H1 (cell line): ENCODE results near the gene SLC46A3. TPM values are rescaled to one million over a fixed set of nuclear protein-coding genes. Genes with fewer than 3 reads are reported as not detected.

ENCODE experiments used
- CTCF ChIA-PET: fragments of 300-600 bp; sonication (Branson Sonifier 250); formaldehyde crosslinking; loops from one replicate; lab custom pipeline; 2021; ENCODE audit not compliant: partially characterized antibody; lab: Charles Lee
- POLR2A ChIA-PET: fragments of 300-600 bp; sonication (Branson Sonifier 250); formaldehyde crosslinking; loops from one replicate; lab custom pipeline; 2021; ENCODE audit warnings: inconsistent platforms; ENCODE audit not compliant: partially characterized antibody; lab: Charles Lee
- DNase-seq, 2 experiments: peaks; one replicate each; pipeline versions ENCODE4 v3.0.0 to v3.0.0-alpha.2; 2010 to 2022; ENCODE audit warnings: low spot score in 2 of 2, low read depth in 1 of 2, mixed read lengths in 1 of 2
- FAIRE-seq: peaks from 2 replicates; lab custom pipeline; 2011; peaks lifted over from hg19 to GRCh38; lab: Jason Lieb, UNC
- H2AFZ ChIP-seq: 2 replicates; pipeline ENCODE4 v1.8.1; 2012; ENCODE audit warnings: low read length, inconsistent platforms
- H2AK5ac ChIP-seq: 2 replicates; pipeline ENCODE4 v1.6.1; 2013; ENCODE audit warnings: low read depth, low read length
- H2BK120ac ChIP-seq: replicated peaks from 2 replicates; pipeline ENCODE3; 2013; ENCODE audit warnings: low read depth, low read length, inconsistent platforms
- H2BK12ac ChIP-seq: 2 replicates; pipeline ENCODE4 v1.6.1; 2013; ENCODE audit warnings: low read depth, low read length
- H2BK15ac ChIP-seq: 2 replicates; pipeline ENCODE4 v1.6.1; 2013; ENCODE audit warnings: low read length
- H2BK20ac ChIP-seq: 2 replicates; pipeline ENCODE4 v1.6.1; 2013; ENCODE audit warnings: low read length
- H2BK5ac ChIP-seq: 2 replicates; pipeline ENCODE4 v1.6.1; 2013; ENCODE audit warnings: low read depth, low read length
- H3K14ac ChIP-seq: 2 replicates; pipeline ENCODE4 v1.6.1; 2013; ENCODE audit warnings: inconsistent platforms; ENCODE audit not compliant: insufficient read length
- H3K18ac ChIP-seq: 2 replicates; pipeline ENCODE4 v1.6.1; 2013; ENCODE audit warnings: low read length; ENCODE audit errors: extremely low read depth
- H3K23ac ChIP-seq: 2 replicates; pipeline ENCODE4 v1.6.1; 2013; ENCODE audit warnings: inconsistent platforms; ENCODE audit not compliant: insufficient read length
- H3K23me2 ChIP-seq: 2 replicates; pipeline ENCODE4 v1.6.1; 2013; ENCODE audit warnings: low read depth, low read length
- H3K27ac ChIP-seq: 2 replicates; pipeline ENCODE4 v1.6.1; 2011; ENCODE audit warnings: low read depth, low read length, inconsistent platforms
- H3K27me3 ChIP-seq, 4 experiments: replicated peaks in 1 of 4; 1 replicate in 1 of 4; 2 replicates in 3 of 4; pipeline versions ENCODE4 v1.6.1 to v1.8.1; 2011 to 2013; ENCODE audit warnings: low read length in 3 of 4, mild to moderate bottlenecking in 3 of 4, inconsistent platforms in 2 of 4, mixed read lengths in 2 of 4, moderate library complexity in 1 of 4; ENCODE audit not compliant: control insufficient read depth in 3 of 4, insufficient read depth in 3 of 4; ENCODE audit errors: extremely low read depth in 1 of 4
- H3K36me3 ChIP-seq, 4 experiments: 2 replicates each; pipeline versions ENCODE4 v1.6.1 to v1.8.1; 2011 to 2013; ENCODE audit warnings: mild to moderate bottlenecking in 4 of 4, low read length in 3 of 4, moderate library complexity in 2 of 4, control low read depth in 1 of 4, inconsistent platforms in 1 of 4; ENCODE audit not compliant: insufficient read depth in 4 of 4, control insufficient read depth in 2 of 4
- H3K4ac ChIP-seq: replicated peaks from 2 replicates; pipeline ENCODE3; 2013; ENCODE audit warnings: low read length, low read depth, mixed read lengths, inconsistent platforms; ENCODE audit not compliant: insufficient read length
- H3K4me1 ChIP-seq, 4 experiments: replicated peaks in 1 of 4; 1 replicate in 1 of 4; 2 replicates in 3 of 4; pipeline versions ENCODE4 v1.6.1 to v1.8.1; 2011 to 2013; ENCODE audit warnings: low read length in 3 of 4, inconsistent platforms in 2 of 4, mixed read lengths in 1 of 4; ENCODE audit not compliant: insufficient read depth in 4 of 4, control insufficient read depth in 3 of 4
- H3K4me2 ChIP-seq, 2 experiments: 2 replicates each; pipeline versions ENCODE4 v1.6.1 to v1.8.1; 2011 to 2013; ENCODE audit warnings: low read depth in 2 of 2, low read length in 2 of 2, control low read depth in 1 of 2, inconsistent platforms in 1 of 2, mild to moderate bottlenecking in 1 of 2; ENCODE audit not compliant: insufficient read depth in 1 of 2
- H3K4me3 ChIP-seq, 4 experiments: fragments of 200-600, 300-600 bp in 1 of 4; sonication (generic), shearing (Covaris generic), sonication (Bioruptor Twin) in 1 of 4; 2 replicates each; pipeline versions ENCODE4 v1.5.1 to v1.8.1; 2011 to 2016; ENCODE audit warnings: low read length in 4 of 4, low read depth in 3 of 4, control low read depth in 2 of 4, inconsistent platforms in 2 of 4, mild to moderate bottlenecking in 2 of 4, mixed read lengths in 1 of 4, moderate library complexity in 1 of 4; ENCODE audit not compliant: insufficient read depth in 2 of 4; ENCODE audit errors: extremely low read depth in 1 of 4
- H3K56ac ChIP-seq: replicated peaks from 2 replicates; pipeline ENCODE3; 2013; ENCODE audit warnings: low read depth, mild to moderate bottlenecking, mixed read lengths, low read length, inconsistent platforms; ENCODE audit not compliant: insufficient read length
- H3K79me1 ChIP-seq: 2 replicates; pipeline ENCODE4 v1.6.1; 2013; ENCODE audit warnings: low read depth, low read length, control low read depth
- H3K79me2 ChIP-seq, 2 experiments: 2 replicates each; pipeline versions ENCODE4 v1.6.1 to v1.8.1; 2012 to 2013; ENCODE audit warnings: low read length in 2 of 2, mild to moderate bottlenecking in 2 of 2, inconsistent platforms in 1 of 2; ENCODE audit not compliant: insufficient read depth in 2 of 2, control insufficient read depth in 1 of 2
- H3K9ac ChIP-seq, 4 experiments: replicated peaks in 1 of 4; 1 replicate in 1 of 4; 2 replicates in 3 of 4; pipeline versions ENCODE4 v1.6.1 to v1.8.1; 2011 to 2013; ENCODE audit warnings: low read depth in 3 of 4, low read length in 3 of 4, control low read depth in 2 of 4, mild to moderate bottlenecking in 2 of 4, moderate library complexity in 2 of 4, inconsistent platforms in 1 of 4; ENCODE audit errors: extremely low read depth in 1 of 4
- H3K9me3 ChIP-seq, 2 experiments: 2 replicates each; pipeline versions ENCODE4 v1.6.1 to v1.8.1; 2012 to 2013; ENCODE audit warnings: mild to moderate bottlenecking in 2 of 2, moderate library complexity in 2 of 2, control low read depth in 1 of 2, inconsistent platforms in 1 of 2, low read depth in 1 of 2, low read length in 1 of 2, mixed read lengths in 1 of 2; ENCODE audit not compliant: insufficient read depth in 2 of 2
- H4K20me1 ChIP-seq, 2 experiments: replicated peaks in 1 of 2; 2 replicates each; pipeline versions ENCODE3 to v1.8.1; 2011 to 2013; ENCODE audit warnings: inconsistent platforms in 2 of 2, low read length in 2 of 2, mild to moderate bottlenecking in 1 of 2; ENCODE audit not compliant: insufficient read depth in 2 of 2, control insufficient read depth in 1 of 2
- H4K5ac ChIP-seq: 2 replicates; pipeline ENCODE4 v1.6.1; 2013; ENCODE audit warnings: low read length, low read depth, mixed read lengths, inconsistent platforms; ENCODE audit not compliant: insufficient read length
- H4K8ac ChIP-seq: 2 replicates; pipeline ENCODE4 v1.8.0; 2013; ENCODE audit warnings: mild to moderate bottlenecking, moderate library complexity, low read length, inconsistent platforms; ENCODE audit not compliant: insufficient read depth; ENCODE audit errors: extremely low read depth
- H4K91ac ChIP-seq: replicated peaks from 2 replicates; pipeline ENCODE3; 2013; ENCODE audit warnings: low read length, mixed read lengths, inconsistent platforms; ENCODE audit not compliant: insufficient read length
- CBX5 ChIP-seq: fragments of 300-800, 300-1000 bp; sonication (generic); IDR thresholded peaks from 2 replicates; pipeline ENCODE4 v1.7.1; 2016; ENCODE audit warnings: antibody characterized with exemption, low read length, low read depth
- CREB1 ChIP-seq: IDR thresholded peaks from 2 replicates; pipeline ENCODE4 v1.6.1; 2012; ENCODE audit warnings: inconsistent platforms
- FOSL1 ChIP-seq: IDR thresholded peaks from 2 replicates; pipeline ENCODE4 v1.6.1; 2011; ENCODE audit warnings: mild to moderate bottlenecking, low read depth, low read length, moderate library complexity; ENCODE audit not compliant: insufficient read depth
- GTF2F1 ChIP-seq: IDR thresholded peaks from 2 replicates; pipeline ENCODE4 v1.6.1; 2012; ENCODE audit warnings: low read depth, low read length, improper control_type of control experiment, borderline replicate concordance
- KDM1A ChIP-seq: fragments of 200-600, 300-600 bp; sonication (generic); IDR thresholded peaks from 2 replicates; pipeline ENCODE4 v1.7.1; 2016; ENCODE audit warnings: mild to moderate bottlenecking, low read length, borderline replicate concordance
- SIX5 ChIP-seq: IDR thresholded peaks from 2 replicates; pipeline ENCODE4 v1.6.1; 2011; ENCODE audit warnings: mild to moderate bottlenecking, low read depth, low read length
- WGBS, 2 experiments: shearing (Covaris generic) in 1 of 2; methylation state at CpG; one replicate each; pipeline versions ENCODE4 v1.1.6 to v1.1.7; 2013 to 2015; ENCODE audit warnings: low lambda C conversion rate in 2 of 2, mixed read lengths in 2 of 2, inconsistent platforms in 1 of 2, low coverage in 1 of 2, missing lambda C conversion rate in 1 of 2; ENCODE audit not compliant: insufficient replicate concordance in 2 of 2, insufficient coverage in 1 of 2, insufficient read length in 1 of 2; ENCODE audit errors: extremely low coverage in 1 of 2, missing lambda C conversion rate in 1 of 2; 5-methylcytosine and 5-hydroxymethylcytosine counted together
- polyA plus RNA-seq, 7 experiments: library from polyadenylated mRNA; depleted of rRNA in 3 of 7; stranded (reverse) in 5 of 7; unstranded in 2 of 7; fragments of >200 nt in 5 of 7; fragments of 200-250 nt in 2 of 7; gene quantifications; 1 replicate in 5 of 7; 2 replicates in 1 of 7; 4 replicates in 1 of 7; pipeline versions ENCODE4 v1.2.1 to v1.2.3, GENCODE V29; 2011 to 2013; ENCODE audit warnings: missing spikeins in 2 of 7, mixed read lengths in 2 of 7
- total RNA-seq: library from RNA; stranded (reverse); fragmentation: NEBNext Ultra II Directional; extraction: Animal tissue kit (Norgen Biotek cat#: 25700); gene quantifications from 2 replicates; pipeline ENCODE4 v1.2.1, GENCODE V29; 2021
- TF ChIP-seq, protein P1 (sequence below): IDR thresholded peaks from 2 replicates; pipeline ENCODE4 v1.6.1; 2012; ENCODE audit warnings: low read length, inconsistent platforms
- TF ChIP-seq, protein P2 (sequence below), 3 experiments: IDR thresholded peaks; 1 replicate in 2 of 3; 2 replicates in 1 of 3; pipeline versions ENCODE4 v1.5.1 to v1.6.1; 2011; ENCODE audit warnings: low read length in 3 of 3, mild to moderate bottlenecking in 3 of 3, inconsistent platforms in 2 of 3, low read depth in 1 of 3, moderate library complexity in 1 of 3; ENCODE audit not compliant: insufficient read depth in 1 of 3; ENCODE audit errors: control extremely low read depth in 1 of 3
- TF ChIP-seq, protein P3 (sequence below): IDR thresholded peaks from 2 replicates; pipeline ENCODE4 v1.6.1; 2011; ENCODE audit warnings: low read depth, mild to moderate bottlenecking, low read length; ENCODE audit not compliant: insufficient read depth

Gene SLC46A3
- total and polyA plus RNA-seq, 2 of the 8 experiments (the other 6 are each of a cell fraction or from before 2014, with no cell fraction given): 0.39 to 0.67 TPM

DNA sequence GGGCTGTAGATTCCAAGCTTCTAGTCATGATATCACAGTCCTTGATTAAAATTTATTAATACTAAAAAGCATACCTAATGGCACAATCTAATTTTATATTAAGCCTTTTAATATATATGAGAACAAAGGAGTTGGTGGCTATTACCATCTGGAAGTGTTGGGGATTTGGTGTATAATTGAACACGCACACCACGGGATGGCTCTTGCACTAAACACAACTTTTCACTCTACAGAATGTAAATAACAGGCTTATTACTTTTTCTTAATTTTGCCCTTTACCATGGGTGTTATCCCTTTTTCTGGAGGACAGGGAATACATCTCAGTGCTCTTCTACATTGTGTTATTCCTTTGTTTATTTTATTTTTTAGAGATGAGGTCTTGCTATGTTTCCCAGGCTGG lies 38.2 kb downstream of the SLC46A3 start:
- ChIA-PET CTCF (interaction anchor here (0.7 to 2.9 kb wide), 10 partner anchors 9 to 135 kb away, joined by 3 to 18 read pairs (median 4); no protein-coding TSS in a partner anchor), POLR2A (interaction anchor here (0.6 to 1.3 kb wide), 3 partner anchors 63 to 125 kb away, joined by 3 to 4 read pairs (median 3); no protein-coding TSS in a partner anchor)
- no peak overlapping the region for H4K5ac ChIP-seq
- no peak overlapping the region for H3K9ac ChIP-seq
- no peak overlapping the region for H2BK5ac ChIP-seq
- H3K23me2 ChIP-seq: no peaks in the 10 kb centered on the region
- H3K4ac ChIP-seq: no peak overlapping the region
- no peak overlapping the region for H4K8ac ChIP-seq
- no peak overlapping the region for H2AK5ac ChIP-seq
- 75% methylated on average over 2 of the region's 2 CpGs; no CpG with 5 or more reads in 1 of the 2 experiments for WGBS, 2 experiments
- no peak overlapping the region for H2BK15ac ChIP-seq
- no peak overlapping the region for H2AFZ ChIP-seq
- no peak overlapping the region for H2BK20ac ChIP-seq
- no peak overlapping the region for H3K4me2 ChIP-seq
- H3K27ac ChIP-seq: no peak overlapping the region
- no peak overlapping the region for H3K56ac ChIP-seq
- H3K14ac ChIP-seq: no peak overlapping the region
- FAIRE-seq (no peak), DNase-seq (no peak)
- H3K4me3 ChIP-seq: no peak overlapping the region
- H4K20me1 ChIP-seq: no peaks in the 10 kb centered on the region
- H3K23ac ChIP-seq: no peak overlapping the region
- no peaks in the 10 kb centered on the region for H3K79me2 ChIP-seq
- H3K27me3 ChIP-seq: no peaks in the 10 kb centered on the region
- H3K9me3 ChIP-seq: no peaks in the 10 kb centered on the region
- H3K18ac ChIP-seq: no peak overlapping the region
- no peak overlapping the region for H2BK12ac ChIP-seq
- peaks cover 0 to 29% (median 10%) of the 10 kb centered on the region in 4 experiments; a peak in 5 of 8 replicates for H3K36me3 ChIP-seq
- H3K4me1 ChIP-seq: peaks cover 4 to 10% (median 5%) of the 10 kb centered on the region in 4 experiments; a peak in 5 of 7 replicates
- no peak overlapping the region for H2BK120ac ChIP-seq
- no peak overlapping the region for H4K91ac ChIP-seq
- no peaks in the 10 kb centered on the region for H3K79me1 ChIP-seq
- TF ChIP-seq, protein P1, sequence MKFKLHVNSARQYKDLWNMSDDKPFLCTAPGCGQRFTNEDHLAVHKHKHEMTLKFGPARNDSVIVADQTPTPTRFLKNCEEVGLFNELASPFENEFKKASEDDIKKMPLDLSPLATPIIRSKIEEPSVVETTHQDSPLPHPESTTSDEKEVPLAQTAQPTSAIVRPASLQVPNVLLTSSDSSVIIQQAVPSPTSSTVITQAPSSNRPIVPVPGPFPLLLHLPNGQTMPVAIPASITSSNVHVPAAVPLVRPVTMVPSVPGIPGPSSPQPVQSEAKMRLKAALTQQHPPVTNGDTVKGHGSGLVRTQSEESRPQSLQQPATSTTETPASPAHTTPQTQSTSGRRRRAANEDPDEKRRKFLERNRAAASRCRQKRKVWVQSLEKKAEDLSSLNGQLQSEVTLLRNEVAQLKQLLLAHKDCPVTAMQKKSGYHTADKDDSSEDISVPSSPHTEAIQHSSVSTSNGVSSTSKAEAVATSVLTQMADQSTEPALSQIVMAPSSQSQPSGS: no peak
- TF ChIP-seq, protein P2, sequence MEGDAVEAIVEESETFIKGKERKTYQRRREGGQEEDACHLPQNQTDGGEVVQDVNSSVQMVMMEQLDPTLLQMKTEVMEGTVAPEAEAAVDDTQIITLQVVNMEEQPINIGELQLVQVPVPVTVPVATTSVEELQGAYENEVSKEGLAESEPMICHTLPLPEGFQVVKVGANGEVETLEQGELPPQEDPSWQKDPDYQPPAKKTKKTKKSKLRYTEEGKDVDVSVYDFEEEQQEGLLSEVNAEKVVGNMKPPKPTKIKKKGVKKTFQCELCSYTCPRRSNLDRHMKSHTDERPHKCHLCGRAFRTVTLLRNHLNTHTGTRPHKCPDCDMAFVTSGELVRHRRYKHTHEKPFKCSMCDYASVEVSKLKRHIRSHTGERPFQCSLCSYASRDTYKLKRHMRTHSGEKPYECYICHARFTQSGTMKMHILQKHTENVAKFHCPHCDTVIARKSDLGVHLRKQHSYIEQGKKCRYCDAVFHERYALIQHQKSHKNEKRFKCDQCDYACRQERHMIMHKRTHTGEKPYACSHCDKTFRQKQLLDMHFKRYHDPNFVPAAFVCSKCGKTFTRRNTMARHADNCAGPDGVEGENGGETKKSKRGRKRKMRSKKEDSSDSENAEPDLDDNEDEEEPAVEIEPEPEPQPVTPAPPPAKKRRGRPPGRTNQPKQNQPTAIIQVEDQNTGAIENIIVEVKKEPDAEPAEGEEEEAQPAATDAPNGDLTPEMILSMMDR (IDR thresholded peaks at IDR 0.05; ENCODE audit: control extremely low read depth in 1 of 3, insufficient read depth in 1 of 3, low read depth in 1 of 3, low read length in 3 of 3): no peak
- TF ChIP-seq CREB1 (no peak), CBX5 (no peak), FOSL1 (no peak), SIX5 (no peak), KDM1A (no peak), GTF2F1 (no peak)
- TF ChIP-seq, protein P3, sequence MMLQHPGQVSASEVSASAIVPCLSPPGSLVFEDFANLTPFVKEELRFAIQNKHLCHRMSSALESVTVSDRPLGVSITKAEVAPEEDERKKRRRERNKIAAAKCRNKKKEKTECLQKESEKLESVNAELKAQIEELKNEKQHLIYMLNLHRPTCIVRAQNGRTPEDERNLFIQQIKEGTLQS: no peak
